A549 treated with Hydrocortisone at 1 μM for 4 hours (cell line): ENCODE results near the gene TMC4. TPM values are rescaled to one million over a fixed set of nuclear protein-coding genes. Genes with fewer than 3 reads are reported as not detected.

Experiments
- total RNA-seq: library from RNA; stranded (reverse); fragments of 200-300 nt; extraction: Qiagen RNA extraction; gene quantifications from 5 replicates; pipeline ENCODE4 v1.2.3, GENCODE V29; 2022

The TMC4 gene, protein sequence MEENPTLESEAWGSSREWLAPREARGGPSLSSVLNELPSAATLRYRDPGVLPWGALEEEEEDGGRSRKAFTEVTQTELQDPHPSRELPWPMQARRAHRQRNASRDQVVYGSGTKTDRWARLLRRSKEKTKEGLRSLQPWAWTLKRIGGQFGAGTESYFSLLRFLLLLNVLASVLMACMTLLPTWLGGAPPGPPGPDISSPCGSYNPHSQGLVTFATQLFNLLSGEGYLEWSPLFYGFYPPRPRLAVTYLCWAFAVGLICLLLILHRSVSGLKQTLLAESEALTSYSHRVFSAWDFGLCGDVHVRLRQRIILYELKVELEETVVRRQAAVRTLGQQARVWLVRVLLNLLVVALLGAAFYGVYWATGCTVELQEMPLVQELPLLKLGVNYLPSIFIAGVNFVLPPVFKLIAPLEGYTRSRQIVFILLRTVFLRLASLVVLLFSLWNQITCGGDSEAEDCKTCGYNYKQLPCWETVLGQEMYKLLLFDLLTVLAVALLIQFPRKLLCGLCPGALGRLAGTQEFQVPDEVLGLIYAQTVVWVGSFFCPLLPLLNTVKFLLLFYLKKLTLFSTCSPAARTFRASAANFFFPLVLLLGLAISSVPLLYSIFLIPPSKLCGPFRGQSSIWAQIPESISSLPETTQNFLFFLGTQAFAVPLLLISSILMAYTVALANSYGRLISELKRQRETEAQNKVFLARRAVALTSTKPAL
- total RNA-seq, result 0.73 to 1.5 TPM (median 1.1 TPM) in 5 replicates

GRCh38 chr19:54172471-54173358, at the start of gene TMC4:
TSS of gene TMC4 (minus strand) at chr19:54173160. CDS start at chr19:54173117, 43 bp downstream.

DNA sequence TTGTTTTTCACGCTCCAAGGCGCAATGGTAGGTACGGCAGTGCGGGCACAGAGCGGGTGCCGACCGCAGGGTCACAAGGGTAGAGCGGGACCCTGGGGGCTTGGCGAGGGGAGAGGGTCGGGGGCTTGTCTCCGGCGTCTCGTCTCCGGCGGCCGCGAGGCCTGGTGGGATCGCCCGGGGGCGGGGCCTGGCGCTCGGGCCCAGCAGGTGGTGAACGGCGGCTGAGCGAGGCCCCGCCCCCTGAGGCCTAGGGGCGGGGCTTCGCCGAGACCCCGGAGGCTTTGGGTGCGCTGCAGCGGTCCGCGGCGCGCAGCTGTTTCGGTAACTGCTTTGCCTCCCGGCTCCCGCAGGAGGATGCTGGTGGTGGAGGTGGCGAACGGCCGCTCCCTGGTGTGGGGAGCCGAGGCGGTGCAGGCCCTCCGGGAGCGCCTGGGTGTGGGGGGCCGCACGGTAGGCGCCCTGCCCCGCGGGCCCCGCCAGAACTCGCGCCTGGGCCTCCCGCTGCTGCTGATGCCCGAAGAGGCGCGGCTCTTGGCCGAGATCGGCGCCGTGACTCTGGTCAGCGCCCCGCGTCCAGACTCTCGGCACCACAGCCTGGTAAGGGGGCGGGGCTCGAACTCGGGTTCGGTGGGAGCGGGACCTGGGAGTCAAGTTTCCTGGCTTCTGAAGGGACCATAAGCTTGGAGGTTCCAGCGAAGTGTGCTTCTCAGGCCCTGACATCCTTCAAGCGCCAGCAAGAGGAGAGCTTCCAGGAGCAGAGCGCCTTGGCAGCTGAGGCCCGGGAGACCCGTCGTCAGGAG, 18.3 kb upstream of the TMC4 start, which contains the start of gene TSEN34:
Gene TSEN34 (plus strand): TSS at position 298 of the 800 bp plus-strand sequence. CDS start 57 bp downstream, at position 355.

GRCh38 chr19:54189145-54189734, 16.3 kb upstream of the TMC4 start, which contains the start of gene MBOAT7:
TSS of gene MBOAT7 (minus strand) at chr19:54189580. CDS start at chr19:54188508, 1,072 bp downstream.

DNA sequence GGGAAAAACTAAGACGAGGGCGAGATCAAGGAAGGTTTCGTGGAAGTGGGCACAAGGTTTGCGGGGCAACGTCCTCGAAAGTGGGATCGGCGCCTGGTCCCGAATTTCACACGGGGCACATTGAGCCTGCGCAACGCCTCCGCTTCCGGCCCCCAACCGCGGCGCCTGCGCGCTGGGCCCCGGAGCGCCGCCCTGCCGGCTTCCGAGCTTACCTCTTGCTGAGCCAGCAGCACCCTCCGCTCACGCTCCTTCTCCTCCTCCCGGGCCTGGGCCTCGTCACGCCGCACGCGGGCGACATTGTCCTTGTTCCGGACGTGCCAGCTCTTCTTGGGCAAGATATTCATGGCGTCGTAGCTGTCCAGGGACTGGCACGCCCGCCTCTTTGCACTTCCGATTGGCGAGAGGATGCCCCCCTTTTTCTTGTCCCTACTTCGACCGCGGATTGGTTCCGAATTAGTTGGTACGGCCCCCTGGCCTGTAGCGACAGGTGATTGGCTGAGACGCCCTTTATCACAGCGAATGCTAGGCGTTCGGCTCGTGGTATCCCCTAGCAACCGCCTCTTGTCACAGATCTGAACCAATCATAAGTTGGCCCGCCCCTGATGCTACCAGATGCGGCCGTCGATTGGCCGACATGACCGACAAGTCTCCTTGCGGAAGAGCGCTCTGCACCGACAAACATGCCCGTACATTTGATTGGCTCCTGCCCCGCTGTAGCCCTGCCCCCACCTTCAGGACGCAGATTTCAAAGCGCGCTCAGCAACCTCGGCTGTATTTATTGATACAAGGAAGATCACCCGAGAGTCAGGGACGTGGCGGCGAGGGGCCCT, 13.4 kb downstream of the TMC4 start, which contains the start of gene LENG1:
Gene LENG1 (minus strand): TSS at position 370 of the 830 bp plus-strand sequence. CDS start 26 bp downstream, at position 344.

GRCh38 chr19:54137699-54138488, 35.1 kb downstream of the TMC4 start, which contains the start of gene CNOT3:
TSS of gene CNOT3 (plus strand) at chr19:54137762. CDS start at chr19:54142979, 5,217 bp downstream.

DNA sequence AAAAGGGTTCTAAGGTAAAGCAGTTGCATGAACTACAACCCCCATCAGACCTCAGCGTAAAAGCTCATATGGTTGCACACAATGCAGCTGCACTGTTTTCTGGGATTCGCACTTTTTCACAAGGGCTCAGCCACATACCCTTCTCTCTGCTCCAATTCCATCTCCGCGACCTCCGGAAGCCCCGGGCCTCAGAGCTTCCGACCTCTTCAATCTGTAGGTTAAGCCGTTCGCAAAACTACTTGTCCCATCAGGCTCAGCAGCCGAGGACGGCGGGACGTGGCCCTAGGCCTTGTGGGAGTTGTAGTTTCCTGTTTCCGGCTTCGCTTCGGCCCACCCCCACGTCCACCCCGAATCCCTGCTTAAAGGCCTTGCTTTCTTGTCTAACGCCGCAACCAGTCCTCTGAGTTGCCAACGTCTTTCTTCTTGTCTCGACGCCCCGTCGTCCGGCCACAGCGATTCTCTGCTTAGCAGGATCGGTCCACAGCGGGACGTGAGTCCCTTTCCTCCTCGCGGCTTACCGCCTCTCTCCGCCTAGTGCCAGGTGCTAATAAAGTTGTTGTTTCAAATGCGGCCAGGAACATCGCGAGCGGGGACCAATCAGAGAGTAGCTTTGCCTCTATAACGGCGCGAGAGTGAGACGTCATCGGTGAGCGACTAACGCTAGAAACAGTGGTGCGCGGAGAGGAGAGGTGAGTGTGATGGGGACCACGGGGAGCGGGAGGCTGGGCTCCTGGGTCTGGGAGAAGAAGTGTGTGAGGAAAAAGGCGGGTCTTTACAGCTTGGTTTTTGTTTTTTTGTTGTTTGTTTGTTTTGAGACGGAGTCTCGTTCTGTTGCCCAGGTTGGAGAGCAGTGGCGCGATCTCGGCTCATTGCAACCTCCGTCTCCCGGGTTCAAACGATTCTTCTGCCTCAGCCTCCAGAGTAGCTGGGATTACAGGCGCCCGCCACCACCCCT, 57.6 kb downstream of the TMC4 start, which contains the start of the genes PRPF31 and TFPT:
Gene PRPF31 (plus strand): TSS at position 646 of the 955 bp plus-strand sequence. CDS start 2,525 bp downstream, outside the sequence.
Gene TFPT (minus strand): TSS at position 549 of the 955 bp plus-strand sequence. CDS start 388 bp downstream, at position 161.

Other genes with a start within 250 kb of the TMC4 start
- gene CACNG8, start 210.2 kb downstream of the TMC4 start, total RNA-seq, result 0.62 to 1.1 TPM (median 0.91 TPM) in 5 replicates
- 8.8 to 12.8 TPM (median 11.3 TPM) in 5 replicates for gene CACNG6, start 181.5 kb downstream of the TMC4 start, total RNA-seq
- gene VSTM1, start 109.3 kb downstream of the TMC4 start, total RNA-seq, result 0.60 to 1.2 TPM (median 0.73 TPM) in 4 of 5 replicates, not detected in the other
- gene TARM1, start 91.8 kb downstream of the TMC4 start, total RNA-seq, result not detected in 5 replicates
- gene OSCAR, start 72.4 kb downstream of the TMC4 start, total RNA-seq, result 0.20 to 0.41 TPM (median 0.27 TPM) in 5 replicates
- gene NDUFA3, start 70.3 kb downstream of the TMC4 start, total RNA-seq, result 140 to 263 TPM (median 231 TPM) in 5 replicates
- 18.6 to 23.8 TPM (median 19.8 TPM) in 5 replicates for gene TFPT, start 57.5 kb downstream of the TMC4 start, total RNA-seq
- 105 to 119 TPM (median 114 TPM) in 5 replicates for gene PRPF31, start 57.4 kb downstream of the TMC4 start, total RNA-seq
- gene CNOT3, start 35.4 kb downstream of the TMC4 start, total RNA-seq, result 50.5 to 63.8 TPM (median 58.1 TPM) in 5 replicates
- 7.5 to 8.5 TPM (median 7.9 TPM) in 5 replicates for gene LENG1, start 13.4 kb downstream of the TMC4 start, total RNA-seq
- 133 to 153 TPM (median 146 TPM) in 5 replicates for gene MBOAT7, start 16.4 kb upstream of the TMC4 start, total RNA-seq
- gene TSEN34, start 18.1 kb upstream of the TMC4 start, total RNA-seq, result 77.0 to 127 TPM (median 122 TPM) in 5 replicates
- gene RPS9, start 27.7 kb upstream of the TMC4 start, total RNA-seq, result 2,122 to 2,593 TPM (median 2,171 TPM) in 5 replicates
- 0.14 to 0.38 TPM (median 0.30 TPM) in 5 replicates for gene LILRB3, start 49.8 kb upstream of the TMC4 start, total RNA-seq
- gene LILRA6, start 69.6 kb upstream of the TMC4 start, total RNA-seq, result 0.08 TPM in 1 of 5 replicates, not detected in the others
- 0.05 TPM in 2 of 5 replicates, not detected in the others for gene LILRB5, start 84.1 kb upstream of the TMC4 start, total RNA-seq
- 0.06 to 0.22 TPM (median 0.08 TPM) in 3 of 5 replicates, not detected in the others for gene LILRB2, start 108.0 kb upstream of the TMC4 start, total RNA-seq
- 0.09 TPM in 1 of 5 replicates, not detected in the others for gene LILRA5, start 140.0 kb upstream of the TMC4 start, total RNA-seq
- not detected in 5 replicates for gene LILRA4, start 166.0 kb upstream of the TMC4 start, total RNA-seq
- not detected in 5 replicates for gene LAIR1, start 191.8 kb upstream of the TMC4 start, total RNA-seq
- gene TTYH1, start 242.3 kb upstream of the TMC4 start, total RNA-seq, result 0.09 to 0.31 TPM (median 0.16 TPM) in 5 replicates